C1 segment of cervical spinal cord (tissue), 14 donors: ENCODE measurements around the gene CABP2.
"Not testable (repeated sequence)": the region's sequence is repeated elsewhere in the genome, so short reads cannot be mapped to it uniquely, and the experiment has no call there.

Source experiments
- DNase-seq, 14 donors: peaks; one replicate each; lab custom pipeline; 2025; lab: John Stamatoyannopoulos, UW

Gene CABP2

GRCh38 chr11:67522844-67523555 is at the start of gene CABP2:
Gene CABP2, minus strand, starts transcription at chr11:67523446. Its CDS starts 120 bp downstream, at chr11:67523326.
- no peak for DNase-seq

GRCh38 chr11:67572747-67573419 is 49.6 kb upstream of the CABP2 start:
- DNase-seq: peak in 6 of 14 donors; percentile 5 to 16 (median 11)

- DNase-seq: no peak
Observed at GRCh38 chr11:67572305-67572704, 49.1 kb upstream of the CABP2 start.

GRCh38 chr11:67571443-67571842 is 48.2 kb upstream of the CABP2 start:
- no peak for DNase-seq

GRCh38 chr11:67564230-67564629 is 41.0 kb upstream of the CABP2 start:
- DNase-seq: no peak

- DNase-seq: peak in 1 of 14 donors; percentile 5
Observed at GRCh38 chr11:67563705-67564114, 40.5 kb upstream of the CABP2 start.

GRCh38 chr11:67562963-67563704 is 39.9 kb upstream of the CABP2 start:
- no peak for DNase-seq

GRCh38 chr11:67561971-67562619 is 38.8 kb upstream of the CABP2 start:
- no peak for DNase-seq

GRCh38 chr11:67558084-67558772 is 35.0 kb upstream of the CABP2 start:
- DNase-seq: no peak

GRCh38 chr11:67556244-67556643 is 33.0 kb upstream of the CABP2 start:
- DNase-seq: no peak

- not testable (repeated sequence) for DNase-seq
Observed at GRCh38 chr11:67551697-67552096, 28.5 kb upstream of the CABP2 start.

- DNase-seq: no peak
Observed at GRCh38 chr11:67551127-67551526, 27.9 kb upstream of the CABP2 start.

- no peak for DNase-seq
Observed at GRCh38 chr11:67548555-67549110, 25.4 kb upstream of the CABP2 start.

GRCh38 chr11:67548112-67548511 is 24.9 kb upstream of the CABP2 start:
- not testable (repeated sequence) for DNase-seq

- DNase-seq: no peak
Observed at GRCh38 chr11:67545280-67545679, 22.0 kb upstream of the CABP2 start.

GRCh38 chr11:67544616-67545242 is 21.5 kb upstream of the CABP2 start:
- DNase-seq: no peak

- no peak for DNase-seq
Observed at GRCh38 chr11:67543585-67543984, 20.3 kb upstream of the CABP2 start.

GRCh38 chr11:67542971-67543370 is 19.7 kb upstream of the CABP2 start:
- no peak for DNase-seq

GRCh38 chr11:67542169-67542568 is 18.9 kb upstream of the CABP2 start:
- no peak for DNase-seq

- DNase-seq: no peak
Observed at GRCh38 chr11:67541198-67541597, 18.0 kb upstream of the CABP2 start.

GRCh38 chr11:67539550-67539949 is 16.3 kb upstream of the CABP2 start:
- DNase-seq: no peak
